GM20000 (cell line): ENCODE data around the gene TMEM51.

Experiments
- DNase-seq: peaks from one replicate; pipeline ENCODE4 v3.0.0; 2012; ENCODE audit warnings: low spot score
- CTCF ChIP-seq: IDR thresholded peaks from 2 replicates; pipeline ENCODE4 v1.5.1; 2012; ENCODE audit warnings: mild to moderate bottlenecking, control low read depth; ENCODE audit errors: extremely low read depth, missing control alignments

The TMEM51 gene

GRCh38 chr1:15118579-15118978, 35.0 kb upstream of the TMEM51 start:
- TF ChIP-seq CTCF = no peak
- DNase-seq = no peak

- no peak for TF ChIP-seq CTCF
- DNase-seq = no peak
Observed at GRCh38 chr1:15120251-15120945, 33.1 kb upstream of the TMEM51 start.

GRCh38 chr1:15122331-15122730, 31.2 kb upstream of the TMEM51 start:
- no peak for DNase-seq
- TF ChIP-seq CTCF = no peak

- DNase-seq = no peak
- no peak for TF ChIP-seq CTCF
Observed at GRCh38 chr1:15123270-15123669, 30.3 kb upstream of the TMEM51 start.

- no peak for TF ChIP-seq CTCF
- no peak for DNase-seq
Observed at GRCh38 chr1:15123925-15124324, 29.6 kb upstream of the TMEM51 start.

- no peak for TF ChIP-seq CTCF
- no peak for DNase-seq
Observed at GRCh38 chr1:15124362-15125100, 29.0 kb upstream of the TMEM51 start.

- TF ChIP-seq CTCF = no peak
- DNase-seq = no peak
Observed at GRCh38 chr1:15125101-15125745, 28.3 kb upstream of the TMEM51 start.
